Measurements from ENCODE around the gene GPHN. TPM values are rescaled to one million over a fixed set of nuclear protein-coding genes. Genes with fewer than 3 reads are reported as not detected.

The GPHN gene
- total and polyA plus RNA-seq, 2 donors (not counting 3 experiments of a cell fraction or from before 2014, with no cell fraction given): 5.1 to 23.2 TPM

DNA sequence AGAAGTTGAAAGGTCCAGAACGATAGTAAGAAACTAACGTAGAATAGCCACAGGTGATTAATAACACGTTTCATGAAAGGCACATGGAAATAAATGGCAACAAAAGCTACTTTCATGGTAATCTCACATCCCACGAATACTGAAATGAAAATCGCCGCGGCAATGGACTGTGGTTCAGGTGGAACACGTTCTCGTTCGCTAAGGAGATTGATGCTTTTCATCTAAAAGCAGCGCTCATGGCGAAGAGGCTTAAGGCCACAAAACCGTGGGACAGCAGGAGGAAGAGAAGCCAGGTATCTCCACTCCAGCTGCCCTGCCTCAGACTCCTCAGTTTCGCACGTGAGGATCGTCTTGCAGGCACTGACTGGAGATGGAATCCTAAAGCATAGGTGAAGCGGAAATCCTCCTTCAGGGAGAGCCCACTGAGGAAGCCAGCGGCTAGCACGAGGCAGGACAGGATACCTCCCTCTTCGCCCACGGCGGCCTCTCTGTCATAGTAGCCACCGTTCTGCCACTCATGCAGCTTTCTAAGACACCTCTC, 696 bp upstream of the GPHN start:
- dilution Hi-C loops (cut with MboI; ENCODE audit: extremely low pct_ligation_motif_present, low sequenced_read_pairs): no loop called here
- H3K27me3 ChIP-seq (ENCODE audit: control insufficient read depth in 2 of 2, insufficient read depth in 2 of 2, low read length in 2 of 2): peaks cover 0 to 2% of the 10 kb centered on the region in 2 experiments
- H3K27ac ChIP-seq (ENCODE audit: insufficient read depth, low read depth, low read length): peak overlapping the region; percentile 1
- ChIA-PET POLR2A (interaction anchor here (0.6 kb wide), 1 partner anchor 845 kb away, joined by 4 read pairs; no protein-coding TSS in a partner anchor), CTCF (interaction anchor here (0.8 to 1.7 kb wide), 6 partner anchors 8 to 853 kb away, joined by 3 to 9 read pairs (median 4); partner anchors contain the start of genes ATP6V1D and EIF2S1)
- intact Hi-C loops (cut with micrococcal nuclease): loop anchor here (1.0 to 5.0 kb wide), 3 partner anchors 145 to 850 kb away; partner anchors contain the start of genes ATP6V1D and PALS1
- H3K4me2 ChIP-seq (ENCODE audit: insufficient read depth, low read length): peak overlapping the region; percentile 60
- TSS peak; percentile 73 for BruUV-seq (replicated peaks)
- peaks cover 3% of the 10 kb centered on the region for H3K79me2 ChIP-seq (ENCODE audit: control insufficient read depth, insufficient read depth, low read length)
- FAIRE-seq (no peak), DNase-seq (ENCODE audit: low read depth, low spot score) (no peak)
- H4K20me1 ChIP-seq (replicated peaks; ENCODE audit: control insufficient read depth, extremely low read depth, insufficient read depth, low read length): peaks cover 3% of the 10 kb centered on the region
- TF ChIP-seq GATA2 (IDR thresholded peaks at IDR 0.05; ENCODE audit: insufficient read depth, insufficient read length, low read depth, low read length) (no peak), POLR2A (IDR thresholded peaks at IDR 0.05; ENCODE audit: low read depth, low read length) (no peak), JUN (IDR thresholded peaks at IDR 0.05; ENCODE audit: borderline replicate concordance, insufficient read depth, insufficient read length, low read depth) (no peak), EZH2 (IDR thresholded peaks at IDR 0.05; ENCODE audit: borderline replicate concordance, low read depth, low read length, severe bottlenecking) (no peak), FOS (IDR thresholded peaks at IDR 0.05; ENCODE audit: borderline replicate concordance, insufficient read depth, low read length) (no peak), POLR2AphosphoS5 (IDR thresholded peaks at IDR 0.05; ENCODE audit: insufficient read depth, low read depth, low read length) (no peak), MYC (IDR thresholded peaks at IDR 0.05; ENCODE audit: low read depth, low read length) (no peak)
- TF ChIP-seq, protein P1, sequence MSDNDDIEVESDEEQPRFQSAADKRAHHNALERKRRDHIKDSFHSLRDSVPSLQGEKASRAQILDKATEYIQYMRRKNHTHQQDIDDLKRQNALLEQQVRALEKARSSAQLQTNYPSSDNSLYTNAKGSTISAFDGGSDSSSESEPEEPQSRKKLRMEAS (IDR thresholded peaks at IDR 0.05; ENCODE audit: insufficient read depth, insufficient read length): no peak
- TF ChIP-seq, protein P2, sequence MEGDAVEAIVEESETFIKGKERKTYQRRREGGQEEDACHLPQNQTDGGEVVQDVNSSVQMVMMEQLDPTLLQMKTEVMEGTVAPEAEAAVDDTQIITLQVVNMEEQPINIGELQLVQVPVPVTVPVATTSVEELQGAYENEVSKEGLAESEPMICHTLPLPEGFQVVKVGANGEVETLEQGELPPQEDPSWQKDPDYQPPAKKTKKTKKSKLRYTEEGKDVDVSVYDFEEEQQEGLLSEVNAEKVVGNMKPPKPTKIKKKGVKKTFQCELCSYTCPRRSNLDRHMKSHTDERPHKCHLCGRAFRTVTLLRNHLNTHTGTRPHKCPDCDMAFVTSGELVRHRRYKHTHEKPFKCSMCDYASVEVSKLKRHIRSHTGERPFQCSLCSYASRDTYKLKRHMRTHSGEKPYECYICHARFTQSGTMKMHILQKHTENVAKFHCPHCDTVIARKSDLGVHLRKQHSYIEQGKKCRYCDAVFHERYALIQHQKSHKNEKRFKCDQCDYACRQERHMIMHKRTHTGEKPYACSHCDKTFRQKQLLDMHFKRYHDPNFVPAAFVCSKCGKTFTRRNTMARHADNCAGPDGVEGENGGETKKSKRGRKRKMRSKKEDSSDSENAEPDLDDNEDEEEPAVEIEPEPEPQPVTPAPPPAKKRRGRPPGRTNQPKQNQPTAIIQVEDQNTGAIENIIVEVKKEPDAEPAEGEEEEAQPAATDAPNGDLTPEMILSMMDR (IDR thresholded peaks at IDR 0.05; ENCODE audit: extremely low read depth in 1 of 2, insufficient read depth in 1 of 2, low read depth in 1 of 2, low read length in 2 of 2): no peak
- H3K4me1 ChIP-seq (ENCODE audit: control insufficient read depth, extremely low read depth, insufficient read depth, low read length): peaks cover 11% of the 10 kb centered on the region
- H3K9ac ChIP-seq (replicated peaks; ENCODE audit: extremely low read depth, insufficient read depth, low read length): peak overlapping the region; percentile 52
- H3K9me3 ChIP-seq (replicated peaks; ENCODE audit: control insufficient read depth, insufficient read depth, low read length): no peaks in the 10 kb centered on the region
- H3K4me3 ChIP-seq (replicated peaks in 1 of 3; ENCODE audit: insufficient read depth in 1 of 3, low read depth in 1 of 3, low read length in 3 of 3): peak overlapping the region; percentile 2 to 85 (median 52)
- H3K36me3 ChIP-seq (ENCODE audit: control insufficient read depth in 2 of 2, extremely low read depth in 1 of 2, insufficient read depth in 2 of 2, low read length in 2 of 2): no peaks in the 10 kb centered on the region
- H3K9me1 ChIP-seq (replicated peaks; ENCODE audit: control insufficient read depth, extremely low read depth, insufficient read depth, low read length): no peaks in the 10 kb centered on the region
- H2AFZ ChIP-seq (ENCODE audit: low read depth, low read length): peak overlapping the region; percentile 70
